Upper lobe of left lung (tissue), 6 donors: Measurements from ENCODE around the gene EPHA4. TPM values are rescaled to one million over a fixed set of nuclear protein-coding genes. Genes with fewer than 3 reads are reported as not detected.

Experiments used
- ATAC-seq, 2 donors: fragments of 200-7000 bp; cut with Tn5 transposase; one replicate each; pipeline ENCODE4 v1.9.1; 2022; ENCODE audit warnings: mild to moderate bottlenecking in 2 of 2, moderate library complexity in 2 of 2; ENCODE audit not compliant: low FRiP score in 2 of 2
- DNase-seq, 2 donors: peaks; one replicate each; pipeline ENCODE4 v3.0.0-alpha.2; 2019 to 2020
- H3K27ac ChIP-seq, 4 donors: fragments of 200-600 bp; sonication (generic); one replicate each; pipeline ENCODE4 v1.5.1; 2016 to 2019
- H3K27me3 ChIP-seq, 4 donors: fragments of 200-600 bp; sonication (generic); one replicate each; pipeline ENCODE4 v1.5.1; 2017 to 2019
- H3K36me3 ChIP-seq, 4 donors: fragments of 200-600 bp; sonication (generic); one replicate each; pipeline ENCODE4 v1.5.1; 2016 to 2019
- H3K4me1 ChIP-seq, 4 donors: fragments of 200-600 bp; sonication (generic); one replicate each; pipeline ENCODE4 v1.5.1; 2018 to 2019
- H3K4me3 ChIP-seq, 4 donors: fragments of 200-600 bp; sonication (generic); one replicate each; pipeline ENCODE4 v1.5.1; 2017 to 2019; ENCODE audit warnings: mild to moderate bottlenecking in 2 of 4, moderate library complexity in 1 of 4
- H3K9me3 ChIP-seq, 4 donors: fragments of 200-600 bp; sonication (generic); one replicate each; pipeline ENCODE4 v1.5.1; 2018 to 2019
- CTCF ChIP-seq, 6 experiments: fragments of 450-650 bp in 4 of 6; fragments of 200-600 bp in 2 of 6; sonication (generic) in 2 of 6; IDR thresholded peaks; one replicate each; pipeline ENCODE4 v1.5.1; 2016 to 2019; ENCODE audit warnings: antibody characterized with exemption in 6 of 6
- EP300 ChIP-seq, 4 donors: sonication (generic); formaldehyde crosslinking; IDR thresholded peaks; one replicate each; pipeline ENCODE4 v1.5.1; 2017; ENCODE audit warnings: antibody characterized with exemption in 4 of 4, control low read depth in 2 of 4
- POLR2A ChIP-seq, 4 donors: fragments of 450-650 bp; IDR thresholded peaks; one replicate each; pipeline ENCODE4 v1.5.1; 2016 to 2017; ENCODE audit warnings: antibody characterized with exemption in 4 of 4, mild to moderate bottlenecking in 2 of 4
- POLR2AphosphoS5 ChIP-seq, 2 donors: sonication (generic); formaldehyde crosslinking; IDR thresholded peaks; one replicate each; pipeline ENCODE4 v1.5.1; 2017; ENCODE audit warnings: antibody characterized with exemption in 2 of 2
- WGBS, 2 donors: methylation state at CpG; one replicate each; pipeline ENCODE4 v1.1.5; 2017 to 2018; 5-methylcytosine and 5-hydroxymethylcytosine counted together
- total RNA-seq, 6 donors: library from RNA; depleted of rRNA in 4 of 6; stranded (reverse); fragments of >200 nt in 4 of 6; gene quantifications; one replicate each; pipeline versions ENCODE4 v1.1.0 to v1.2.1, GENCODE V29; 2016 to 2021
- donor health status: DM: no; HTN: no; CAD: no; lungs with moderate emphysema.
- donor health status: DM: no; HTN: yes; CAD: no; lungs with severe emphysema.

Gene EPHA4
- total RNA-seq, 6 donors from 2014 or later = 9.5 to 33.5 (median 22.3) TPM

- 83 to 92% methylated on average over 2 to 4 of the region's 4 CpGs for WGBS, 2 donors
- H3K4me1 ChIP-seq = no peaks in the 10 kb centered on the region
- H3K36me3 ChIP-seq = no peaks in the 10 kb centered on the region
- H3K27me3 ChIP-seq = no peaks in the 10 kb centered on the region
- no peak overlapping the region for H3K27ac ChIP-seq
- DNase-seq (no peak), ATAC-seq (no peak)
- H3K9me3 ChIP-seq = no peaks in the 10 kb centered on the region
- no peak for TF ChIP-seq CTCF (IDR thresholded peaks at IDR 0.05)
- no peak overlapping the region for H3K4me3 ChIP-seq
These were observed 171.7 kb downstream of the EPHA4 start for GRCh38 chr2:221400411-221400810.

GRCh38 chr2:221399183-221399582 lies 172.9 kb downstream of the EPHA4 start:
- 72 to 79% methylated on average over 4 of the region's 4 CpGs for WGBS, 2 donors
- TF ChIP-seq CTCF (IDR thresholded peaks at IDR 0.05) (no peak), POLR2AphosphoS5 (IDR thresholded peaks at IDR 0.05) (no peak), POLR2A (IDR thresholded peaks at IDR 0.05) (no peak), EP300 (IDR thresholded peaks at IDR 0.05) (no peak)
- no peak overlapping the region for H3K27ac ChIP-seq
- H3K36me3 ChIP-seq = no peaks in the 10 kb centered on the region
- H3K4me3 ChIP-seq = no peak overlapping the region
- no peaks in the 10 kb centered on the region for H3K9me3 ChIP-seq
- DNase-seq (no peak), ATAC-seq (no peak)
- no peaks in the 10 kb centered on the region for H3K27me3 ChIP-seq
- H3K4me1 ChIP-seq = no peaks in the 10 kb centered on the region

- H3K27me3 ChIP-seq = no peaks in the 10 kb centered on the region
- TF ChIP-seq EP300 (IDR thresholded peaks at IDR 0.05) = no peak
- no peak for TF ChIP-seq POLR2A (IDR thresholded peaks at IDR 0.05)
- TF ChIP-seq CTCF (IDR thresholded peaks at IDR 0.05) = no peak
- TF ChIP-seq POLR2AphosphoS5 (IDR thresholded peaks at IDR 0.05) = no peak
- no peak for DNase-seq
- 79 to 85% methylated on average over 1 of the region's 1 CpG for WGBS, 2 donors
- no peaks in the 10 kb centered on the region for H3K9me3 ChIP-seq
- H3K27ac ChIP-seq = no peak overlapping the region
- no peaks in the 10 kb centered on the region for H3K36me3 ChIP-seq
- ATAC-seq = no peak
- H3K4me1 ChIP-seq = no peaks in the 10 kb centered on the region
- no peak overlapping the region for H3K4me3 ChIP-seq
These were observed 174.9 kb downstream of the EPHA4 start for GRCh38 chr2:221397187-221397586.

- Histone ChIP-seq H3K9me3 (no peaks in the 10 kb centered on the region), H3K27me3 (no peaks in the 10 kb centered on the region), H3K27ac (no peak overlapping the region), H3K4me3 (no peak overlapping the region), H3K4me1 (no peaks in the 10 kb centered on the region), H3K36me3 (no peaks in the 10 kb centered on the region)
- ATAC-seq (no peak), DNase-seq (no peak)
- WGBS, 2 donors = 84 to 90% methylated on average over 5 of the region's 5 CpGs
- TF ChIP-seq CTCF (IDR thresholded peaks at IDR 0.05) (no peak), POLR2A (IDR thresholded peaks at IDR 0.05) (no peak), POLR2AphosphoS5 (IDR thresholded peaks at IDR 0.05) (no peak), EP300 (IDR thresholded peaks at IDR 0.05) (no peak)
These were observed 179.7 kb downstream of the EPHA4 start for GRCh38 chr2:221392228-221392881.

- no peak for DNase-seq
- H3K36me3 ChIP-seq = no peaks in the 10 kb centered on the region
- no peak overlapping the region for H3K4me3 ChIP-seq
- H3K9me3 ChIP-seq = no peaks in the 10 kb centered on the region
- H3K4me1 ChIP-seq = no peaks in the 10 kb centered on the region
- H3K27me3 ChIP-seq = no peaks in the 10 kb centered on the region
- WGBS, 2 donors = 77% methylated on average over 4 of the region's 4 CpGs
- no peak overlapping the region for H3K27ac ChIP-seq
- TF ChIP-seq CTCF (IDR thresholded peaks at IDR 0.05) = no peak
- TF ChIP-seq EP300 (IDR thresholded peaks at IDR 0.05) = no peak
- no peak for TF ChIP-seq POLR2AphosphoS5 (IDR thresholded peaks at IDR 0.05)
- TF ChIP-seq POLR2A (IDR thresholded peaks at IDR 0.05) = no peak
- ATAC-seq = no peak
These were observed 181.2 kb downstream of the EPHA4 start for GRCh38 chr2:221390878-221391277.
